Mucosa of descending colon (tissue), 3 donors: Measurements from ENCODE around the gene GPR15LG. TPM values are rescaled to one million over a fixed set of nuclear protein-coding genes. Genes with fewer than 3 reads are reported as not detected.
"Not testable (repeated sequence)": the region's sequence is repeated elsewhere in the genome, so short reads cannot be mapped to it uniquely, and the experiment has no call there.

Source experiments
- ATAC-seq: fragments of 200-7000 bp; cut with Tn5 transposase; one replicate; pipeline ENCODE4 v1.9.1; 2020; ENCODE audit warnings: mild to moderate bottlenecking, moderate library complexity
- DNase-seq, 3 donors: peaks; one replicate each; pipeline ENCODE4 v3.0.0-alpha.2; 2020
- H3K36me3 ChIP-seq: fragments of 200-600 bp; one replicate; pipeline ENCODE4 v1.8.0; 2021; ENCODE audit warnings: low read depth, mild to moderate bottlenecking
- H3K4me1 ChIP-seq: fragments of 200-600 bp; one replicate; pipeline ENCODE4 v1.8.0; 2021; ENCODE audit warnings: low read depth, mild to moderate bottlenecking
- H3K4me3 ChIP-seq: fragments of 200-600 bp; one replicate; pipeline ENCODE4 v1.8.0; 2021; ENCODE audit warnings: mild to moderate bottlenecking
- H3K9me3 ChIP-seq: fragments of 200-600 bp; one replicate; pipeline ENCODE4 v1.8.0; 2021; ENCODE audit warnings: mild to moderate bottlenecking
- intact Hi-C, 2 donors: fragments of 100-400 bp; cut with DNase I in 1 of 2; cut with micrococcal nuclease in 1 of 2; formaldehyde crosslinking; loops; one replicate each; pipeline versions ENCODE4 v1.11.0 to v1.11.1; 2022; cut with DNase I, micrococcal nuclease
- total RNA-seq, 3 donors: library from RNA; stranded (reverse); fragmentation: NEBNext Ultra II Directional in 2 of 3; extraction: Animal tissue kit (Norgen Biotek cat#: 25700) in 2 of 3; gene quantifications; one replicate each; pipeline versions ENCODE4 v1.2.1 to v1.2.4, GENCODE V29; 2021 to 2023
- TF ChIP-seq, protein P1 (sequence below): fragments of 200-600 bp; IDR thresholded peaks from one replicate; pipeline ENCODE4 v1.8.0; 2022; ENCODE audit warnings: antibody characterized with exemption, mild to moderate bottlenecking
- donor health status: DM: no; HTN: no; CAD: no; lungs with moderate emphysema.
- donor health status: DM: no; HTN: no; CAD: no.
- donor health status: DM: no; HTN: yes; CAD: no.

The GPR15LG gene
- total RNA-seq, 3 donors from 2014 or later: 231 to 725 (median 467) TPM

DNA sequence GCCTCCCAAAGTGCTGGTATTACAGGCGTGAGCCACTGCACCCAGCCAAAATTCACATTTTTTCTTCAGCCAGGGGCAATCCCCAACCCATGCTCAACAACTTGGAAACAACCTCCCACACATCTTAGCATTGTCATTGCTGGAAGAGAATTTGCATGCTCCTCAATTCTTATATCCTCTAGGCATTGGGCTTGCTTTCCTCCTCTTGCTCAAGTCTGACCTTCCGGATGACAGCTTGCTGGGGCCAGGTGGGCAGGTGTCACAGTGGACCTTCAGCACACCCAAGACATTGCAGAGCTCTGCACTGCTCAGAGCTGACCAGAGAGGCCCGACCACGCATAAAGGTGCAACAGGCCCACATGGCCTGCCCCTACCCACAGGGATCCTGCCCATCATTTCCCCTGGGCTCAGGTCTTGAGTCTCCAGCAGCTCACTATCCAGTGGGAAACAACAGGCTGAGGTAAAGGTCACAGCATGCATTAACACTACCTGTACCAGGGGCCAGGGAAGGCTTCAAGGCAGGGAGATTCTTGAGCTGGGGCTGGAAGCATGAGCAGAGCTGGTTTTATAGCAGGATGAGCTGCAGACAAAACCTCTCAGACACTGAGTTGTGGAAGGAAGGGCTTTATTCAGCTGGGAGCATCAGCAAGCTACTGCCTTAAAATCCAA is 6.8 kb upstream of the GPR15LG start:
- H3K4me3 ChIP-seq: no peak overlapping the region
- TF ChIP-seq, protein P1, sequence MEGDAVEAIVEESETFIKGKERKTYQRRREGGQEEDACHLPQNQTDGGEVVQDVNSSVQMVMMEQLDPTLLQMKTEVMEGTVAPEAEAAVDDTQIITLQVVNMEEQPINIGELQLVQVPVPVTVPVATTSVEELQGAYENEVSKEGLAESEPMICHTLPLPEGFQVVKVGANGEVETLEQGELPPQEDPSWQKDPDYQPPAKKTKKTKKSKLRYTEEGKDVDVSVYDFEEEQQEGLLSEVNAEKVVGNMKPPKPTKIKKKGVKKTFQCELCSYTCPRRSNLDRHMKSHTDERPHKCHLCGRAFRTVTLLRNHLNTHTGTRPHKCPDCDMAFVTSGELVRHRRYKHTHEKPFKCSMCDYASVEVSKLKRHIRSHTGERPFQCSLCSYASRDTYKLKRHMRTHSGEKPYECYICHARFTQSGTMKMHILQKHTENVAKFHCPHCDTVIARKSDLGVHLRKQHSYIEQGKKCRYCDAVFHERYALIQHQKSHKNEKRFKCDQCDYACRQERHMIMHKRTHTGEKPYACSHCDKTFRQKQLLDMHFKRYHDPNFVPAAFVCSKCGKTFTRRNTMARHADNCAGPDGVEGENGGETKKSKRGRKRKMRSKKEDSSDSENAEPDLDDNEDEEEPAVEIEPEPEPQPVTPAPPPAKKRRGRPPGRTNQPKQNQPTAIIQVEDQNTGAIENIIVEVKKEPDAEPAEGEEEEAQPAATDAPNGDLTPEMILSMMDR: no peak
- DNase-seq (no peak), ATAC-seq (no peak)
- H3K4me1 ChIP-seq: peaks cover 11% of the 10 kb centered on the region
- intact Hi-C loops: no loop called here
- no peaks in the 10 kb centered on the region for H3K36me3 ChIP-seq
- H3K9me3 ChIP-seq: no peaks in the 10 kb centered on the region

DNA sequence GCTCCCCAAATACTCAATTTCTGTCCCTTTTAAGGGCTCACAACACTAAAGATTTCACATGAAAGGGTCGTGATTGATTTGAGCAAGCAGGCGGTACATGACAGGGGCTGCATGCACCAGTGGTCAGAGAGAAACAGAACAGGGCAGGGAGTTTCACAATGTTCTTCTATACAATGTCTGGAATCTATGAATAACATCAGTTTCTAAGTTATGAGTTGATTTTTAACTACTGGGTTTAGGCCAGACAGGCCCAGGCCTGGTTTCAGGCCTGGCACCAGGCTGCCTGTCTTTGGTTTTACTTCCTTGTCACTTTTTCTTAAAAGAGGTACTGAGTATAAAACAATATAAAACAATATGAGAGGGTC is 6.3 kb upstream of the GPR15LG start:
- H3K4me3 ChIP-seq, H3K36me3 ChIP-seq, DNase-seq, ATAC-seq, intact Hi-C loops, H3K9me3 ChIP-seq: not testable (repeated sequence)
- peaks cover 15% of the 10 kb centered on the region for H3K4me1 ChIP-seq

DNA sequence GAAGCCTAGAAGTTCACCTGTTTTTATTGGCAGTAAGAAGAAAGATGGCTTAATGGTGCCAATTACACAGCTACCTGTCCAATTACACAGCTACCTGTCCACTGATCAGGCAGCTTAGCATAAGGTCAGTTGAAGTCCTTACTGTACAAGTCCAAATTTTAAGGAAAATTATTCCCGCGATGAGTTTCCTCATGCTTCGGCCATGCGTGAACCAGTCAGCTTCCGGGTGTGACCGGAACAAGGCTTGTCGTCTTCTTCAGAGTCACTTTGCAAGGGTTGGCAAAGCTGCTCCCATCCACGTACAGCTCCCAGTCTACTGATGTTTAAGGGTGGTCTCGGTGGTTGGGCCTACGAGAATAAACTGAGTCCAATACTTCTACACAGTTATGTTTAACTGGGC is 5.2 kb upstream of the GPR15LG start:
- H3K4me1 ChIP-seq: peaks cover 16% of the 10 kb centered on the region
- ATAC-seq, H3K9me3 ChIP-seq, H3K4me3 ChIP-seq, H3K36me3 ChIP-seq, intact Hi-C loops, DNase-seq: not testable (repeated sequence)

DNA sequence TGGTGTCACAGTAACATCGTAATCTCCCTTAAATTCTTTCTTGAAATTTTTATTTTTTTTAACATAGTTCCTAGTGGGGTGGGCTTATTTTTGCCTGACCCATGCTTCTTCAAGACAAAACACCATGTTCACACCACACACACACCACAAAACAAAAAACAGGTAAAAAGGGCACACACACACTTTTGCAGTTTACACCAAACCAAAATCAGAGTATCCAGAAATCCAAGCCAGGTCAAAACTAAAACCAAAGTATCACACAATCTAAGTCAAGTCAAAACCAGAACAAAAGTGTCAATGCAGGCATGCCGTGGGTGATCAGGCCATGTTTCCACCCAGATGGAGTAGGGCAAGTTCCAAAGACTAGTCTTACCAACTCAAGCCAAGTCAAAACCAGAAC is 2.4 kb upstream of the GPR15LG start:
- H3K4me1 ChIP-seq: peaks cover 12% of the 10 kb centered on the region
- DNase-seq, H3K4me3 ChIP-seq, H3K9me3 ChIP-seq, intact Hi-C loops, ATAC-seq, H3K36me3 ChIP-seq: not testable (repeated sequence)

DNA sequence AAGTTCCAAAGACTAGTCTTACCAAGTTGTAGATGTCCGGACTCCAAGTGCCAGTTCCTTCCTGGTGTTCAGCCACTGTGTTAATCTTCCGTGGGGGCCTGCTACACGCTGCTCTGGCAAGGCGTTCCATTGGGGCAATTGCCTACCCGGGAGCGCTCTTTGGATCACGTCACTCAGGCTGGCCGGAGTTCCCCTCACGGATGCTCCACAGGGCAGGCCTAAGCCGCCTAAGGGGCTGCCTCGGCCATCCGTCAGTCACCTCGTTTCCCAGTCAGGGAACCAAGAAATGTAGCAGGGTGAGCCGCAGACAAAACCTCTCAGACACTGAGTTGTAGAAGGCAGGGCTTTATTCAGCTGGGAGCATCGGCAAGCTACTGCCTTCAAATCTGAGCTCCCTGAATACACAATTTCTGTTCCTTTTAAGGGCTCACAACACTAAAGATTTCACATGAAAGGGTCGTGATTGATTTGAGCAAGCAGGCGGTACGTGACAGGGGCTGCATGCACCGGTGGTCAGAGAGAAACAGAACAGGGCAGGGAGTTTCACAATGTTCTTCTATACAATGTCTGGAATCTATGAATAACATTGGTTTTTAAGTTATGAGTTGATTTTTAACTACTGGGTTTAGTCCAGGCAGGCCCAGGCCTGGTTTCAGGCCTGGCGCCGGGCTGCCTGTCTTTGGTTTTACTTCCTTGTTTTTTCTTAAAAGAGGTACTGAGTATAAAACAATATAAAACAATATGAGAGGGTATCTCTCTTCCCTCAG is 1.7 kb upstream of the GPR15LG start:
- peak in 2 of 3 donors; percentile 67 to 72 for DNase-seq
- ATAC-seq, H3K36me3 ChIP-seq, H3K4me3 ChIP-seq, H3K9me3 ChIP-seq, intact Hi-C loops: not testable (repeated sequence)
- H3K4me1 ChIP-seq: peaks cover 12% of the 10 kb centered on the region

DNA sequence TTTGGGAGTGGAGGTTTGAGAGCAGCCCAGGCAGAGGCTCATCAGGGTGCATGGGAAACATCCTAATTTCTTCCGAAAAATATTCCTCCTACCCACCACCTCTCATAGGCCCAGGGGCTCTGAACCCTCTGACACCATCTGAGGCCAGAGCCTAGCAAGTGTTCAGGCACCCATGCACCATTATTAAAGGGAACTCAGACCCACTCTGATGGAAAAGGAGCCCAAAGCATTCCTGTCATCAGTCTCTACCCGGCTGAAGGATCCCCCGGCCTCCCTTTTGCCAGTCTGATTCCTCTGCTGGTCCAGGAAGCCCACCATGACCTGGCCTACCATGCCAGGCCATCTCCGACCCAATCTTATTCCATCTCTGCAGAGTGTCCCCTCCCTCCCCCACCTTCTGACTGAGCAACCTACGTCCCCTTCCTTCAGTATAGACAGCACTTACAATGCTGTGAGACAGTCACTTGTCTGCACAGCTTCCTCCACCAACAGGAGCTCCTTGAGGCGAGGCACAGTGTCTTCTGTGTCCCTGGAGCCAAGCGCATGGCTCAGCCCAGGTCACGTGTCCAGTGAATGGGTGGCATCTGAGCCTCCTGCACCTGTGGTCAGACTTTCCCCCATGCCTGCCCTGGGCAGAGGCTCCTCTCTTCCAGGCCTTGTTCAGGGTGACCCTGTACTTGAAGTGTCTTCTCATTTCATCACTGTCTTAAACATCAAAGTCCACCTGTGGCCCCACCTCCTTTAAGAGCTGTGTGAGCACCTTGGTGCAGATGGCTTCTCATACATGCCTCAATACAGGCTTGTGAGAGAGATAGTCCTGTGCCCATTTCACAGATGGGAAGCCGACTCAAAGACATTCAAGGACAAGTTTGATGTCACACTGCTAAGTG is 889 bp upstream of the GPR15LG start:
- H3K36me3 ChIP-seq: no peaks in the 10 kb centered on the region
- peak; percentile 66 for ATAC-seq
- H3K4me1 ChIP-seq: peaks cover 12% of the 10 kb centered on the region
- TF ChIP-seq, protein P1: no peak
- peak; percentile 77 to 81 (median 79) for DNase-seq
- intact Hi-C loops: no loop called here
- peak overlapping the region; percentile 14 for H3K4me3 ChIP-seq
- no peaks in the 10 kb centered on the region for H3K9me3 ChIP-seq

DNA sequence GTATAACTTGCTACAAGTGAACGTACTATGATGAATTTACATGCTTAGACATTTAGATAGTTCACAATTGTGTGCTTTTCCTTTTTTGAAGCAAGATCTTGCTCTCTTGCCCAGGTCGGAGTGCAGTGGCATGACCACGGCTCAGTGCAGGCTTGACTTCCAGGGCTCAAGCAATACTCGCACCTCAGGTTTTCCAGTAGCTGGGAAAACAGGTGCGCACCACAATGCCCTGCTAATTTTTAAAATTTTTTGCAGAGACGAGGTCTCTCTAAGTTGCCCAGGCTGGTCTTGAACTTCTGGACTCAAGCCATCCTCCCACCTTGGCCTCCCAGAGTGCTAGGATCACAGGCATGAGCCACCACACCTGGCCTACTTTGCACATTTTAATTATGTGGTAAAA is 1.8 kb downstream of the GPR15LG start:
- no peak overlapping the region for H3K4me3 ChIP-seq
- peak in 1 of 3 donors; percentile 9 for DNase-seq

More for the DNA sequence above, 1.8 kb downstream of the GPR15LG start:
- no peak for ATAC-seq
- H3K9me3 ChIP-seq: no peaks in the 10 kb centered on the region
- intact Hi-C loops: no loop called here
- no peaks in the 10 kb centered on the region for H3K36me3 ChIP-seq
- TF ChIP-seq, protein P1: no peak
- peaks cover 20% of the 10 kb centered on the region for H3K4me1 ChIP-seq
